ENCODE data around the gene CNTNAP2. TPM values are rescaled to one million over a fixed set of nuclear protein-coding genes. Genes with fewer than 3 reads are reported as not detected.

CNTNAP2 gene
- total RNA-seq, 1 experiment from 2014 or later: 64.5 TPM

GRCh38 chr7:146084086-146084485, 32.5 kb upstream of the CNTNAP2 start:
- Histone ChIP-seq H3K79me2 (ENCODE audit: insufficient read depth, low read length) (no peaks in the 10 kb centered on the region), H2AK5ac (ENCODE audit: insufficient read length, low read length) (no peak overlapping the region), H3K4ac (ENCODE audit: low read depth, low read length) (no peak overlapping the region), H4K20me1 (ENCODE audit: control insufficient read depth, insufficient read depth, insufficient read length) (no peaks in the 10 kb centered on the region), H3K18ac (ENCODE audit: insufficient read length, low read depth, low read length) (no peak overlapping the region), H3K27ac (ENCODE audit: insufficient read length, low read depth, low read length) (no peak overlapping the region), H2BK20ac (ENCODE audit: low read depth, low read length, poor library complexity, severe bottlenecking) (no peak overlapping the region), H3K9ac (ENCODE audit: extremely low read depth, insufficient read length, low read length) (no peak overlapping the region), H3K4me2 (ENCODE audit: insufficient read depth, insufficient read length, low read length) (no peak overlapping the region), H3K9me3 (ENCODE audit: control insufficient read depth, low read depth, low read length) (no peaks in the 10 kb centered on the region), H3K79me1 (ENCODE audit: insufficient read depth, low read depth, low read length, poor library complexity, severe bottlenecking) (no peaks in the 10 kb centered on the region), H2BK120ac (ENCODE audit: low read depth, low read length, poor library complexity, severe bottlenecking) (no peak overlapping the region), H4K8ac (replicated peaks; ENCODE audit: insufficient read length, low read depth, low read length) (no peak overlapping the region), H2BK5ac (ENCODE audit: insufficient read length, low read length) (no peak overlapping the region), H3T11ph (ENCODE audit: low read length) (no peak overlapping the region), H3K27me3 (ENCODE audit: insufficient read depth, low read length) (no peaks in the 10 kb centered on the region), H3K56ac (ENCODE audit: insufficient read length, low read depth, low read length) (no peak overlapping the region), H3K23me2 (ENCODE audit: insufficient read length, low read depth, low read length, poor library complexity, severe bottlenecking) (no peaks in the 10 kb centered on the region), H4K5ac (ENCODE audit: insufficient read length, low read depth, low read length) (no peak overlapping the region), H3K23ac (ENCODE audit: insufficient read length, low read depth, low read length) (no peak overlapping the region), H3K14ac (ENCODE audit: insufficient read depth, low read length) (no peak overlapping the region), H2AFZ (ENCODE audit: low read length) (no peak overlapping the region), H2BK15ac (ENCODE audit: low read depth, low read length) (no peak overlapping the region), H4K91ac (ENCODE audit: insufficient read length, low read depth, low read length) (no peak overlapping the region), H2BK12ac (ENCODE audit: insufficient read length, low read depth, low read length) (no peak overlapping the region), H3K4me1 (ENCODE audit: insufficient read depth, low read length) (no peaks in the 10 kb centered on the region)
- Mint-ChIP-seq H3K27ac (no peak overlapping the region), H3K4me3 (no peak overlapping the region), H3K36me3 (ENCODE audit: insufficient read depth in 1 of 3, low read depth in 3 of 3) (no peaks in the 10 kb centered on the region), H3K9me3 (no peaks in the 10 kb centered on the region), H3K4me1 (no peaks in the 10 kb centered on the region), H3K27me3 (ENCODE audit: low read depth) (no peaks in the 10 kb centered on the region)
- no peak for DNase-seq
- WGBS (ENCODE audit: extremely low coverage, insufficient read length, low lambda C conversion rate): no CpG with 5 or more reads among the region's 6 CpGs
- no peak for TF ChIP-seq CTCF (conservative IDR thresholded peaks at IDR 0.05)
